HG02678 (cell line): ENCODE data around the gene MRGPRF.

Source experiments
- ATAC-seq: cut with Tn5 transposase; IDR thresholded peaks from one replicate; pipeline ENCODE4 v1.9.1; 2021; ENCODE audit warnings: mild to moderate bottlenecking, moderate library complexity; ENCODE audit not compliant: unreplicated experiment

The MRGPRF gene

GRCh38 chr11:68968306-68969250, 44.5 kb downstream of the MRGPRF start:
- no peak for ATAC-seq

DNA sequence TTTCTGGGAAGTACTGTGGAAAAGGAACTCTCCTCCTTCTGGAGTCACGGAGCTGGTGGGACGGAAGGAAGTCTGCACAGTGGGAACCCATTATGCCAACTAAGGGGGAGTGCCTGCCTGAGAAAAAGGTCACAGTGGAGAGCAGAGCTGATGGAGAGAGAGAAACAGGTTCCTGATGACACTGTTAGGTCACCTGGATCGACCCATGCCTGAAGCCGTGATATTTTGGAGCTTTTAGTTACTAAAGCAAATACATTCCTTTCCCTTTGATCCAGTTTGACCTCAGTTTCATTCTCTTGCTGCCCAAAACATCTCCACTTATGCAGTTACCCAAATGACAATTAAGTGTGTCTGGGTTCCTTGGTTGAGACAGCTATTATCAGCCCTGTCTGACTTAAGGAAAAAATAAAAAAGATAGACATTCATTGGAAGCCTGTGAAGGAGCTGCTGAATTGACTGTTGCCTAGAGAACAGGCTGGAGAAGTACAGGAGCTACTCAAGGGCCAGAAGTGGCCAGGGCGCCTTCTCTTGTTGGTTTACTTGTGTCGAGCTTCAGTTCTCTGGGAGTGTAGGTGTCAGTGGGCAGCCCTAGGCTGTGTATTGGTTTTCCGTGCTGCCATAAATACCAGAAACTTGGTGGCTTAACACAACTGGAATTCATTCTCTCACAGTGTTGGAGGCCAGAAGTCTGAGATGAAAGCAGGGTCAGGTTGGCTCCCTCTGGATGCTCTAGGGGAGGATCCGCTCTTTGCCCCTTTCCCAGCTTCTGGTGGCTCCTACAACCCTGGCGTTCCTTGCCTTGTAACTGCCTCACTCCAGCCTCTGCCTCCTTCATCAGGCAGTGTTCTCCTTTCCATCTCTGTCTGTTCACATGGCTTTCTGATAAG, 45.9 kb downstream of the MRGPRF start:
- ATAC-seq: no peak

- ATAC-seq: no peak
Measured at GRCh38 chr11:68965901-68966853, 46.9 kb downstream of the MRGPRF start.

GRCh38 chr11:68963779-68964178, 49.3 kb downstream of the MRGPRF start:
- no peak for ATAC-seq

GRCh38 chr11:68962527-68963250, 50.4 kb downstream of the MRGPRF start:
- no peak for ATAC-seq

DNA sequence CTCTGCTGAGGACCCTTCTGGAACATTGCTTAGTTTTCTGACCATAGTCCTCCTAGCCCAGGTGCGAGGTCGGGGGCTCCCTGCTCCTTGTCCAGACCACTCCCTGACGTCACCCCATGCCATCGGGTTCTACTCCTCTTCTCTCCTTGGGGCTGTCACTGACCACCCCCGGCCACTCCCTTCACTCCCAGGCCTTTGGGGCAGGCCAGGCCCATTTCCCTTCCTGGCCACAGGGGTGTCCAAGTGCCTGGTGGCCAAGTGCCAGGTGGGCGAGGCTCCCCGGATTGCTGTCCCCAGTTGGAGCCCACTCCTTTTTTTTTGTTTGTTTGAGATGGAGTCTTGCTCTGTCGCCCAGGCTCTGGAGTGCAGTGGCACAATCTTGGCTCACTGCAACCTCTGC, 51.8 kb downstream of the MRGPRF start:
- ATAC-seq: no peak

DNA sequence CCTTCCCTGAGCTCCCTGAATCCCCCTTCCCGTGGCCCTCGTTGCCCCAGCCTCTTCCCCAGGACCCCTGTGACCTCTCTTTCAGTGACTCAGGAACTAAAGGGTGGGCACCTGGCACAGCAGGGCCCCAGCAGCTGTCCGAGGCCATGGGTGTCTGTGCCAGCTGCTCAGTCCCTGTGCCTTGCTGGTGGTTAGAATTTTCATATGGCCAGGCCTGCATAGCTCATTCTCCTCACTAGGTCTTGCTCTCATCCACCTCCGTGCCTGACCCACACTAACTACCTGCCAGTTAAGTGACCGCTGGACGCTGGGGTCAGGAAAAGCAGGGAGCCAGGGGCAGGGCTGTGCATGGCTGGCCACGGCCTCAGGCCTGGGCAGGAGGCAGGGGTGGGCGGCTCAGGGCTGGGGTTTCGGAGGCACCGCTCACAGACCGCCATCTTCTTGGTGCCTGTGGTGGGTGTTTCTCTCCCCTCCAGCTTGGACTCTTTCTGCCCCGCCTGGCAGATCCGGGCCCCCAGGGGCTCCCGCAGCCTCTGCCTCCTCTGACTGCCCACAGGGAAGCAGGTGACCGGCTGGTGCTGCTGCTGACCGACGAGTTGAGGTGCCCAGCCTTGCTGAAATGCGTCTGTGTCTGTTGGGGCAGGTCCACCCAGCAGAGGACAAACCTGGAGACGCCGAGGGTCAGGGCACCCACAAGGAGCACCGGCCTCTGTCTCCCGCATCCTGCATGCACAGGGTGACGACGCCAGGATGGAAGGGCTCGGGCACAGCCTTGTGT, 52.6 kb downstream of the MRGPRF start:
- no peak for ATAC-seq

DNA sequence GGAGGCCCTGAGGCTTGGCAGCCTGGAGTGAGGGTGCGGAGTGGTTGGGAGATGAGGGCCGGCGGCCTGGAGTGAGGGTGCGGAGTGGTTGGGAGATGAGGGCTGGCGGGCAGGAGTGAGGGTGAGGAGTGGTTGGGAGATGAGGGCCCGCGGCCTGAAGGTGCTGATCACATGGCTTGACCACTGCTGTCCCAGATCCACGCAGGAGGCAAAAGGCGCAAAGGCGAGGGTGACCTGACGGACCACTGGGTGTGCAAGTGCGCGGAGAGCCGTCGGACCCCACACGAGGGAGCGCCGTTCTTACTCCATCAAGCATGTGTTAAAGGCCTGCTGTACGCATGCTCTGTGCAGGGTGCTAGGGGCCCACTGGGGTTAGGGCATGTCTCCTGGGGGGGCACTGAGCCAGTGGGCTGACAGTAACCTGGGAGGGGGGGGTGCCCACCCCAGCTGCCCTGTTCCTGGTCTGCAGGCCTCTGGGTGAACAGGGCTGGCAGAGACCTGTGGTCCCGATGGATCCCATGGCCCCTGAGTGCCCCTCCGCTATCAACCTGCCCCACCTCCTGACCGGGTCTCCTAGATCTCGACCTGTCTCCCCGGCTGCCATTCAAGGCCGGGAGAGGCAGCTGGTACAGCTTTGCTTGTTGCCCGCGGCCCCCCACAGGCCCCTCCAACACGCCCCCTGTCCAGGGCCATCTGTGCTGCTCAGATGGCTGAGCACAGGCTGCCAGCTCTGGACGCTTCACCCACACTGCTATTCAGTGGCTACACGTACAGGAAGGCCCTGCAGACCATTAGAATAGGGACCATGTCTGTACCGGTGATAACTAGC, 53.4 kb downstream of the MRGPRF start:
- no peak for ATAC-seq

DNA sequence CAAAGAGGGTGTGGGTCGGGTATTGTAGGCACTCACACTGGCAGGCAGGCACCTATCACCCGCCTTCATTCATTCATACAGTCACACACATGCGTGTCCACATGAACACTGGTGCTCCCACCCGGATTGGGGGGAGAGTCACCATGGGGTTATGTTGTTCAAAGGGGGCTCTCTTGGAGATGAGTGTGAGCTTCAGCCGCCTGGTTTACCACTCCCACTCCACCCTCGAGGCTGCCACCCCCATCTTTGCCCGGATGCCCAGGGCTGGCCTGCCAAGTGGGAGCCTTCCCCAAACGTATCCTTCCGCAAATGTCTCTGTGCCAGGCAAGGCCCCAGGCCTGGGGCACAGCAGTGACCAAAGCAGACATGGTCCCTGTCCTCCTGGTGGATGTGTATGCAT, 54.8 kb downstream of the MRGPRF start:
- ATAC-seq: no peak

- no peak for ATAC-seq
Measured at GRCh38 chr11:68956547-68957254, 56.3 kb downstream of the MRGPRF start.

DNA sequence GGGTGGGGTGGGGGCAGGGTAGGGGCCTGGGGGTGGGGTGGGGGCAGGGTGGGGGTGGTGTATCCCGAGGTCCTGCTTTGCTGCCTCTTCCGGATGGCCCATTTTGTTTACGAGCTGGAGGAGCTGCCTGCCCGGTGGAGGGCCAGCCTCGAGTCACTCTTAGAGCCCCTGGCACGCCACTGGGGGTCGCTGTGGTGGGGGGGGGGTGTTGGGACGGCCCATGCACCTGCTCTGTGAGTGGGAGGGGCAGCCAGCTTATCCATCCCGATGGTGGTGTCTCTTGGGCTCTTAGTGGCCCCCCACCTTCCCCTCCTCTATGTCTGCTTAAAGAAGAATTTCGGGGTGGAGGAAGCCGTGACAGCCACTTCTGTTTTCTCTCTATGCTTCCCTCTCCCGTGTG, 56.9 kb downstream of the MRGPRF start:
- no peak for ATAC-seq

- ATAC-seq: no peak
Measured at GRCh38 chr11:68955607-68955958, 57.5 kb downstream of the MRGPRF start.

DNA sequence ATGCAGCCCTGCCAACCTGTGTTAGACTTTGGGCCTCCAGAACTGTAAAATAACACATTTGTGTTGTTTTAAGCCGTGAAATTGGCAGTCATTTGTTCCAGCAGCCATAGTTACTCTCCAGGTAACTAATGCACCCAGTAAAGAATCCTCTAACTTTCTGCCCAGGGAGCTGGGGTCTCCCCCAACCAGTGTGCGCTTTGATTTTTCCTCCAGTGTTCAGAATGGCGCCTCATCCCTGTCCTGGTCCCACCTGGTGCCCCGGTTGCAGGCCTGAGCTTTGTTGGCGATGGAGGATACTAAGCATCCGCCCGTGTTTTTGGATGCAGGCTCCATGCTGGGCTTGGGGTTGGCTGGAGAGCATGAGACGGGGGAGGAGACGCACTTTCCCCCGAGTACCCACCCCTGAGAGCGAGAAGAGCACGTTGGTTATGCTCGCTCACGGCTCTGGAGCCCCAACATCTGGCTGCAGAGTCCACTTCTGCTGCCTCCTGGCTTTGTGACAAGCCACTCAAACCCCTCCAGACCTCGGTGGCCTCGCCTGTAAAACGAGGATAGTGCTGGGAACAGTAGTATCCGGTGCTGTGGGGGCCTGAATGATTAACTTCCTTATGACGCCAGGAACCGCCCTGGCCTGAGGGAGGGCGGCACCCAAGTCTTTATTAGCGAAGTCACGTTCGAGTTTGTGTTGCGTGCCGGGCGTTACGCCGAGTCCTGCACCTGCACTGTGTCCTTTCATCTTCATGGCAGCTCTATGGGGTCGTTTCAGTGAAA, 58.0 kb downstream of the MRGPRF start:
- no peak for ATAC-seq
